ENCODE results near the gene RNF19B. TPM values are rescaled to one million over a fixed set of nuclear protein-coding genes. Genes with fewer than 3 reads are reported as not detected.

The RNF19B gene
- total RNA-seq, 3 donors from 2014 or later (not counting 1 experiment from before 2014, with no cell fraction given): 44.2 to 110 (median 54.3) TPM

DNA sequence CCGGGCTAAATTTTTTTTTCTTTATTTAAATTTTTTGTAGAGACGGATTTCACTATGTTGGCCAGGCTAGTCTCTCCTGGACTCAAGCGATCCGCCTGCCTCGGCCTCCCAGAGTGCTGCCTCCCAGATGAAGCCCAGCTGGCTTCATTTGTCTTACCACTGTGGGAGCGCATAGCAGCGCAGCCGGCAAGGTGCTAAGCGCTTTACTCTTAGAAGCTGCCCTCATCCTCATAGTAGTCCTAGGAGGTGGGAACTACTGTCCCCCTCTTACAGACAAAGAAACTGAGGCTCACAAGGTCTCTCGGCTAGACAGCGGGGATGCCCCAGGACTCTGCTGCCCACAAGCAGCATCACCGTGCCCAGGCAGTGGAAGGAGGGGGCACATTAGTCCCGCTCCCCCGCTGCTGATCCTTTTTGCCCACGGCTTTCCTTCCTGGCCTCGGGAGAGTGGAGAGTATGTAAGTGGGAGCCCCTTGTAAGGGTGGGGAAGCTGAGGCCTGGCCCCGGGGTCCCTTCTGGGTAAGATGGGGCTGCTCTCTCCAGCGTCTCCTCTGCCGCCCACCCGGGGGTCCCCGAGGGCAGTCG lies 64.1 kb downstream of the RNF19B start:
- peaks cover 28% of the 10 kb centered on the region for H3K27me3 ChIP-seq (ENCODE audit: control insufficient read depth, insufficient read depth, low read length)
- H3K9me3 Mint-ChIP-seq: no peaks in the 10 kb centered on the region
- no peaks in the 10 kb centered on the region for H3K36me3 Mint-ChIP-seq
- ATAC-seq (no peak), DNase-seq (no peak)
- no peak overlapping the region for H3K27ac Mint-ChIP-seq
- peaks cover 4 to 10% of the 10 kb centered on the region in 2 donors for H3K4me1 Mint-ChIP-seq
- no peaks in the 10 kb centered on the region for H3K9me3 ChIP-seq (ENCODE audit: control insufficient read depth, insufficient read depth, low read length)
- H3K27me3 Mint-ChIP-seq (ENCODE audit: low read depth in 2 of 2): peaks cover 33 to 38% of the 10 kb centered on the region in 2 donors
- intact Hi-C loops (cut with micrococcal nuclease): no loop called here
- WGBS (ENCODE audit: insufficient coverage): 30% methylated on average over 22 of the region's 22 CpGs
- no peak overlapping the region for H3K4me3 ChIP-seq (ENCODE audit: low read length)
- peaks cover 11% of the 10 kb centered on the region for H3K4me1 ChIP-seq (ENCODE audit: control insufficient read depth, insufficient read depth, low read length)
- no peak overlapping the region for H3K27ac ChIP-seq (ENCODE audit: low read length)
- H3K36me3 ChIP-seq (ENCODE audit: control insufficient read depth, insufficient read depth, low read length): no peaks in the 10 kb centered on the region
- TF ChIP-seq, protein P1, sequence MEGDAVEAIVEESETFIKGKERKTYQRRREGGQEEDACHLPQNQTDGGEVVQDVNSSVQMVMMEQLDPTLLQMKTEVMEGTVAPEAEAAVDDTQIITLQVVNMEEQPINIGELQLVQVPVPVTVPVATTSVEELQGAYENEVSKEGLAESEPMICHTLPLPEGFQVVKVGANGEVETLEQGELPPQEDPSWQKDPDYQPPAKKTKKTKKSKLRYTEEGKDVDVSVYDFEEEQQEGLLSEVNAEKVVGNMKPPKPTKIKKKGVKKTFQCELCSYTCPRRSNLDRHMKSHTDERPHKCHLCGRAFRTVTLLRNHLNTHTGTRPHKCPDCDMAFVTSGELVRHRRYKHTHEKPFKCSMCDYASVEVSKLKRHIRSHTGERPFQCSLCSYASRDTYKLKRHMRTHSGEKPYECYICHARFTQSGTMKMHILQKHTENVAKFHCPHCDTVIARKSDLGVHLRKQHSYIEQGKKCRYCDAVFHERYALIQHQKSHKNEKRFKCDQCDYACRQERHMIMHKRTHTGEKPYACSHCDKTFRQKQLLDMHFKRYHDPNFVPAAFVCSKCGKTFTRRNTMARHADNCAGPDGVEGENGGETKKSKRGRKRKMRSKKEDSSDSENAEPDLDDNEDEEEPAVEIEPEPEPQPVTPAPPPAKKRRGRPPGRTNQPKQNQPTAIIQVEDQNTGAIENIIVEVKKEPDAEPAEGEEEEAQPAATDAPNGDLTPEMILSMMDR (IDR thresholded peaks at IDR 0.05): no peak
- peak overlapping the region; percentile 76 for H3K4me3 Mint-ChIP-seq

DNA sequence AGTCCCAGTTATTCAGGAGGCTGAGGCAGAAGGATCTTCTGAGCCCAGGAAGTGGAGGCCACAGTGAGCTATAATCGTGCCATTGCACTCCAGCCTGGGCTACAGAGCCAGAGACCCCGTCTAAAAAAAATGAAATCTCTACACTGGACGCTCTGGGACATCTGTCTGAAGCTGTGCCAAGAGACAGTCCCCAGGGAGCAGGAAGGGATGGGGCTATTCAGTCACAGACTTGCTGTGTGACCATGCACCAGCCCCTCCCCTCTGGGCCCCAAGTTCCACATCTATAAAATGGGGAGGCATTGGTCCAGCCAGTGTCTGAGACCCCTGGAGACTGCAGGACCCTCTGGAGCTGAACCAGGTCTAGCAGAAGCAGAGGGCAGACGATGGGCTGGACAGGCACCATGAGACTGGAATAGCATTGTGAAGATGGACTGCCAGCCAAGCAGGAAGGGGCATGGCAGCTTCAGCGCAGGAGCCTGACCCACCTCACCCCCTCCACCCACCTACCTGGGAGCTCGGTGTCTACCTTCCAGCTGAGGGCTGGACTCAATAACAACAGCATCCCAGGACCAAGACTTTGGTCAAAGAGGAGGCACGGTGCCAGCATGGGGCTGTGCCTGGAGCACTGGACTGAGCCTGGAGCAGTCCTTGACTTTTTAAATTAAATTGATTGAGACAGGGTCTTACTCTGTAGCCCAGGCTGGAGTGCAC lies 64.9 kb downstream of the RNF19B start:
- H3K27me3 Mint-ChIP-seq (ENCODE audit: low read depth in 2 of 2): peaks cover 28 to 38% of the 10 kb centered on the region in 2 donors
- DNase-seq: no peak
- Histone ChIP-seq H3K27me3 (ENCODE audit: control insufficient read depth, insufficient read depth, low read length) (peaks cover 32% of the 10 kb centered on the region), H3K36me3 (ENCODE audit: control insufficient read depth, insufficient read depth, low read length) (no peaks in the 10 kb centered on the region), H3K9me3 (ENCODE audit: control insufficient read depth, insufficient read depth, low read length) (no peaks in the 10 kb centered on the region), H3K4me3 (ENCODE audit: low read length) (no peak overlapping the region), H3K4me1 (ENCODE audit: control insufficient read depth, insufficient read depth, low read length) (peaks cover 11% of the 10 kb centered on the region), H3K27ac (ENCODE audit: low read length) (no peak overlapping the region)
- WGBS (ENCODE audit: insufficient coverage): 86% methylated on average over 7 of the region's 7 CpGs
- TF ChIP-seq, protein P1 (IDR thresholded peaks at IDR 0.05): no peak
- H3K36me3 Mint-ChIP-seq: no peaks in the 10 kb centered on the region
- ATAC-seq: no peak
- H3K9me3 Mint-ChIP-seq: no peaks in the 10 kb centered on the region
- peaks cover 4 to 10% of the 10 kb centered on the region in 2 donors for H3K4me1 Mint-ChIP-seq
- no peak overlapping the region for H3K4me3 Mint-ChIP-seq
- intact Hi-C loops (cut with micrococcal nuclease): no loop called here
- H3K27ac Mint-ChIP-seq: no peak overlapping the region

DNA sequence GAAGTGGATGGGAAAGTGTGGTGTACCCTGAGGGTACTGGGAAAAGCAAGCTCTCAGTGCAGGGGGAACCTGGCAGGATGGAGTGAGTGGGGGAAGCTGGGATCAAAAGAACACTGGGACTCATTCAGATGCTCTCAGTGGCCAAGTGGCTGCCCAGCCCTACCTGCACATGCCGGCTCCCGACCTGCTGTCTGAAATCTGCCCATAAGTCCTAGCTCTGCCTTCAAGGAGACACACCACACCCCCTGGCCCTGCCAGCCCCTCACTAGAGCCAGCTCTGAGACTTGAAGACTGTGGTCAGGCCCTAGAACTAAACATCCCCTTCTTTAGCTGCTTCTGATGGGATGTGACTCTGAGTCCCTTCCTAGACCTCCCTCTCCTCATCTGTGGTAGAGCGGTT lies 65.7 kb downstream of the RNF19B start:
- Histone ChIP-seq H3K36me3 (ENCODE audit: control insufficient read depth, insufficient read depth, low read length) (no peaks in the 10 kb centered on the region), H3K4me3 (ENCODE audit: low read length) (no peak overlapping the region), H3K4me1 (ENCODE audit: control insufficient read depth, insufficient read depth, low read length) (peaks cover 11% of the 10 kb centered on the region), H3K9me3 (ENCODE audit: control insufficient read depth, insufficient read depth, low read length) (no peaks in the 10 kb centered on the region), H3K27ac (ENCODE audit: low read length) (no peak overlapping the region), H3K27me3 (ENCODE audit: control insufficient read depth, insufficient read depth, low read length) (peaks cover 32% of the 10 kb centered on the region)
- DNase-seq (no peak), ATAC-seq (no peak)
- 89% methylated on average over 3 of the region's 3 CpGs for WGBS (ENCODE audit: insufficient coverage)
- TF ChIP-seq, protein P1 (IDR thresholded peaks at IDR 0.05): no peak
- no peak overlapping the region for H3K4me3 Mint-ChIP-seq
- peaks cover 4 to 10% of the 10 kb centered on the region in 2 donors for H3K4me1 Mint-ChIP-seq
- no peak overlapping the region for H3K27ac Mint-ChIP-seq
- no peaks in the 10 kb centered on the region for H3K36me3 Mint-ChIP-seq
- peaks cover 25 to 38% of the 10 kb centered on the region in 2 donors for H3K27me3 Mint-ChIP-seq (ENCODE audit: low read depth in 2 of 2)
- no peaks in the 10 kb centered on the region for H3K9me3 Mint-ChIP-seq
- intact Hi-C loops (cut with micrococcal nuclease): no loop called here

Measured in natural killer cell (primary cell).